GM19463 (cell line): Measurements from ENCODE around the gene COBL.

Experiments used
- ATAC-seq: cut with Tn5 transposase; IDR thresholded peaks from one replicate; pipeline ENCODE4 v1.9.1; 2021; ENCODE audit warnings: mild to moderate bottlenecking, moderate library complexity; ENCODE audit not compliant: unreplicated experiment

Gene COBL

DNA sequence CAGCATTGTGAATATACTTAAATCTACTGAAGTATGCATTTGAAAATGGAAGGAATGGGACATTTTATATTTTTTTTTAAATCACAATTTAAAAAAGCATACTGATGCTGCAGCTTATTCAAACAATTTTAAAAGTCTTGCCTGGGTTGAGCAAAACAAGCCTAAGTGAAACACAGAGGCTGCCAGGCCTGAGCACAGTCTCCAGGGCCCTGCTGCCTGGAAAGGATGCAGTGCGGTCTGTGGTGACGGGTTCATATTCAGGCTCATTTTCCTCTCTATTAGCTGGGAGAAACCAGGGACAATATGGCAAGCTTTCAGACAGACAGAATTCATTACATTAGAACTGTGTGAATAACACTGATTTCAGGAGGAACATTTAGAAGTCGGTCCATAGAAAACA lies 251.9 kb downstream of the COBL start:
- no peak for ATAC-seq

DNA sequence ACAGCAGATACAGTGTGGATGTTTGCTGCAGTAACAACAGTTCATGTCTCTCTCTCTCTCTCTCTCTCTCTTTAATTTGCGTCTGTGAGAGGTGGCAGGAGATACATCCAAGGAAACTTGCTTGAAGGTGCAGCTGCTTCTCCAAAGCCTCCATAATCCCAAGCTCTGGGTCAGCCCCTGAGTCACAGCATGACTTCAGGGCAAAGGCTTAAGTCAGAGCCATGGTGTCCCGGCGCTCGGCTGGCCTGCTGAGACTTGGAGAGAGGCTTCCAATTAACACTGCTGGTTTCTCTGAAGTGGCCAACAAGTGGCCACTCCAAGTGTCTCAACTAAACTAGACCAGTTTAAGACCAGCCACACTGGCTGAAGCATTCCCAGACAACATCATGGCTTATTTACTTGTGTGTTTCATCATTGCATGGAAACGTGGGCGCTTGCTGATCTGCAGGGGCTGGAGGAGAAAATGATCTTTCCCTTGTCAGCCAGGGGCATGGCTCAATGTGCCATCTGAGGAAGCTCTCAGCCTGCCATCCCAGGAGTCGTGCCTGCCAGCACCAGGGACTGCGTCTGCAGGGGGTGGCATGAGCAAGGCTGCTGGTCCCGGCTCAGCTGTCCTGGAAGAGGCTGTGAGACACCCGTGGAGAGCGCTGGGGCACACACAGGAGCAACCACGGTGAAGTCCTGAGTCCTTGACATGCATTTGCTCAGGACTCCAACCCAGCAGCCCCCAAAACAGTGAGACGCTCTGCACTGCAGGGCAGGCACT lies 254.2 kb downstream of the COBL start:
- ATAC-seq, result no peak

DNA sequence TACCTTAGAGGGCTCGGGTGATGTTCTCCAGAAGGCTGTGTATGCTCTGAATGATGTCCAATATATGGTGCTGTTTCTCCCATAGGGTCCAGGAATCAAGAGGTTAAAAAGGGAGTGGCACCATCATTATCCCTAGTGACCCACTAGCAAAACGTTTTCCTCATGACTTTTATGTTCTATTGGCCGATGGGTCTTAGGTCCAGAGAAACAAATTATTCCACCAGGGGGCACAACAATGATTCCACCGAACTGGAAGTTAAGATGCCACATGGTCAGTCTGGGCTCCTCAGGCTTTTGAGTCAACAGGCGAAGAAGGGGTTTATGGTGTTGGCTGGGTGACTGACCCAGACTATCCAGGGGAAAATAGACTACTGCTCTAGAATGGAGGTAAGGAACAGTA lies 256.1 kb downstream of the COBL start:
- no peak for ATAC-seq

DNA sequence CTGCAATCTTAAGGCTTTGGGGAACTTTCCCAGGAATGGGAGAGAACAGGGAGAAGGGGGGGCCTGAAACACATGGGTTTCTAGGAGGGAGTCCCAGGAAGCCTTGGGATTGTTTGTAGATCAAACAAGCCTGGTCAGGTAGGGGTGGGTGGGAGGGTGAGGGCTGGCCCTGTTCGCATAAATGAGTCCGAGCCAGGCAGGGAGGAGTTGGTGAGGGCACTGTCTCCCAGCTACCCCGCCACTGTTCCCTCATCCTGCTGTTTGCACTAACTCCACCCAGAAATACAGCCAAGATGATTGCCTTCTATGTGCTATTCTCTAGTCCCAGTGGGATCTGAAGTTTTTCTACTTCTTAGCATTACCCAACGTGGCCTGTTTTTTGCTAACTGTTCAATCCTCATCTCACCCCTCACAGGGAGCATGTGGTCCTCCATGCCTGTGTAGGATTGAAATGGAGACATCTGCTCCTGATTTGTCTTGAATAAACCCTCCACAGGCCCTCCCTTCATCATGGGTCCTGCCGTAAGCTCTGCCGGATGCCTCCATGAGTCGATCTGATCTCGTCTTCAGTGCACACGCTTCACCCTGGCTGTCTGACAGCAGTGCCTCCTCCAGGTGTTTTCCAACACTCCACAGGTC lies 257.0 kb downstream of the COBL start:
- no peak for ATAC-seq

DNA sequence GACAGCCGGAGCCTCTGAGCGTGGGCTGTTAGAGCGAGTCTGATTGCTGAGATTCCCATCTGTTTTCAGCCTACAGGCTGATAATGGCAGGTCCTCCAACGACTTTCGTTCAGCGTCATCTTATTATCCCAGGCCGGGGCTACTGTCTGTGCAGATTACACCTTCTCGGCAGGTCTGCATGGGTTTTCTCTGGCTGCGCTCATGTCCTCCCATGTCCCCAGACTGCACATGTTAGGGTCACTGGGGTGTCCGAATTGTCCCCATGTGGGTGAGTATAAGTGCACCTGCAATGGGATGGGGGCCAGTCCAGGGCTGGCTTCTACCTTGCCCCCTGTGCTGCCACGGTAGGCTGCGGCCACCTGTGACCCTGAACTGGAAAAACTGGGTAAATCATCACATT lies 257.8 kb downstream of the COBL start:
- ATAC-seq, result no peak

DNA sequence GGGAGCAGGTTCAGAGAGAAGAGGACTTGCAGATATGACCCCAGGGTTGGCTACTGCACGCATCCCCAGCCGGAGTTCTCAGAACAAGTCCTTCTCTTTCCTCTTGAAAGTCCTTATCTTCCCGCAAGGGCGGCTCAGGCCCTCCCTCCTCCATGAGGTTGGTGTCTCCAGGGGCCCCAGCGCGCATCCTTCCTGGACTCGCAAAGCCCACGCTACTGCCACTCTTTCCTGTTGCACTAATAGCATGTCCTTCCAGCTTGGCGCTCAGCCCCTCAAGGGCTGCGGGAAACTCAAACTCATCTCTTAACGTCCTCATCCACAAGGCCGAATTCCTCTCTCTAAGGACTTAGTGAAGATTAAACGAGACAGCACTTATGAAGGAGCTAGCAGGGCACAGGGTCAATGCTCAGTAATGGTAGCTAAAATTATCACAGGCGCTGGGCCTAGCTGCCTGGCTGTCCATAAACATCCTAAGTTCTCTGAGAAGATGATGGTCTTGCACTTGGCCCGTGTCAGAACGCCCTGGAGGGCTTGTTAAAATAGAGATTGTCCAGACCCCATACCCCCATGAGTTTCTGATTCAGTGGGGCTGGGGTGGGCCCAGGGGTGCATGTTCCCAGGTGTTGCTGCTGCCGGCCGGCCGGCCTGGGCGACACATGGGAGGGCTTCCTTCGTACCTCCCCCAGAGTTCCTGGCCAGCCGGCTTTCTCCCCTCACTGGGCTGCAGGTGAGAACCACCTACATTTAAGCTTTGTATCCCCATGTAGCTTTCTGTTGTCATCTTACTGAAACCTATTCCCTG lies 261.4 kb downstream of the COBL start:
- no peak for ATAC-seq

DNA sequence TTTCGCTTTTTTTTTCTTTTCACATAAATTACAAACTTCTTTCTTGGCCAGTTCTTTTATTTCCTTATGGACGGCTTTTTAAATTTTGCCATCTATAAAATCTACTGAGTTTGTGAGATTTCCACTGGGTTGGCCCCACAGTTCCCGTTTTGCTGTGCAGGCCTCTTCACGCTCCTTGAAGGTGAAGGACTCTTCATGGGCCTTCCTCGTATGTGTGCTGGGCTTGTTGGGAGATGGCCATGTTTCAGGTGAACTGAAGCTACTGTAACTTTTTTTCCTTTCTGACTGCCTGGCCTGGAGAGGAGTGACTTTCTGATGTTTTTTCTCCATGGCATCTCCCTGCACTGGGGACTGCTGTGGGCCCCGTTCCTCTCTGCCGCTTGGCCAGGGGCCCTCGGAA lies 262.4 kb downstream of the COBL start:
- ATAC-seq, result no peak

DNA sequence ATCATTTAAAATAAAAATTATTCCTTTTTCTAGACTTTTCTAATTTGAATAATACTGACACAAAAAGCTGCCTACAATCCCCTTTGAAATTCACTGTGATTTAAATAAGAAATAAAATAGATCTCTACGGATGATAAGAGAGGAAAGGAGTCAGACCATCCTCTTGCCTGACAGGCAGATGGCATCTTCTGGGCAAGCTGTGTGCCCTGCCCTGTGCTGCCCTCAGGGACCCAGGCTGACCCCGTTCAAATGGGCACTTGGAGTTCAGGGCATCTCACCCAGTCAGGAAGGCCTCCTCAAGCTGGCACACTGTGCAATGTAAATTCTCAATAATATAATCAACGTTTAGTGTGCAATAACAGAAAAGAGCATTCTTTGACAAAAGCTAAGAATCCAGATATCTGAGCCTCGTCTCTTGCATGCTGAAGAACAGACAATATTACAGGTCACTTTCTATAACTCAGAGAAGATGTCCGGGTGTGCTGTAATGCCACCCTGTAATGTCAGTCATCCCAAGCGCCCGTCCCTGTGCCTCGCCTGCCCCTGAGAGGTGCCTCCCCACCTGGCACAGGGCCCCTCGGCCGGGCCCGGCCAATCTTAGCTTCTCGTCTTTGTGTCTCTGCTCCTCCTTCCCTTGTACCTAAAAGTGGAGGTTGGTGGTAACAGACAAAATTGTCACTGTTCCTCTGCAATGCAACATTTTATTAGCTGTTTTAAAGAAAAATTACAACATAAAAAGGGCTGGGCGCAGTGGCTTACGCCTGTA lies 263.3 kb downstream of the COBL start:
- no peak for ATAC-seq

DNA sequence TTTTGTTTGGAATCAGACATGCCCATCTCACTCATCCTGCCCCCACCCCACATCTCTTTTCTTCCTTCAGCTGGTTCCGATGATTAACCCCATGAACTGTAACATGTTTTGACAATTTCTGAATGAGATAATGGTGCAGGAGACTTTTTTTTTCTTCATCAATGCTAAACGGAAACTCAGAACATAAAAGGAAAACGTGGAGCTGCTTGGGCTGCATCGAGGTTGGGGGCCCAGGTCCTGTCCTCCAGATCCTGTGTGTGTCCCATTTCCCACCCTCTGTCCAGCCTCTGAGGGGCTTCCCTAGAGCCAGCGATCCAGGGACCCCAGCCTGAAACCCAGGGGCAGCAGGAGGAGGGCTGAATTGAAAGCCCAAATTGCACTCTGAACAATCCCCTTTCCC lies 270.1 kb downstream of the COBL start:
- no peak for ATAC-seq

DNA sequence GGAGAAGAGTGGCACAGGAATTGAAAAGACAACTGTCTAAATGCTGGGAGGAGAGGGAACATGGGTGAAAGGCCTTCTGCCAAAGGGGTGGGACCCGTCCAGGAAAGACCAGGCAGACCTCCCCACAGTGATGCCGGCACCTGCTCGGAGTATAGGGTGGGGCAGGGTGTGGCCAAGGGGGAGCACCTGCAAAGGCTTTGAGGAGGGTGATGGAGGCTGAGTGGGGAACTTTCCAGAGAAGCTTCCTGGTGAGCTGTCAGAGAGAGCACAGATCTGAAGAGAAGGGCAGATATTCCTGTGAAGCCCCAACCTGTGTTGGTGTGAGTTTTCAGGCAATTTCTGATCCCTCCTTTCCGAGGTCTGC lies 270.5 kb downstream of the COBL start:
- no peak for ATAC-seq

DNA sequence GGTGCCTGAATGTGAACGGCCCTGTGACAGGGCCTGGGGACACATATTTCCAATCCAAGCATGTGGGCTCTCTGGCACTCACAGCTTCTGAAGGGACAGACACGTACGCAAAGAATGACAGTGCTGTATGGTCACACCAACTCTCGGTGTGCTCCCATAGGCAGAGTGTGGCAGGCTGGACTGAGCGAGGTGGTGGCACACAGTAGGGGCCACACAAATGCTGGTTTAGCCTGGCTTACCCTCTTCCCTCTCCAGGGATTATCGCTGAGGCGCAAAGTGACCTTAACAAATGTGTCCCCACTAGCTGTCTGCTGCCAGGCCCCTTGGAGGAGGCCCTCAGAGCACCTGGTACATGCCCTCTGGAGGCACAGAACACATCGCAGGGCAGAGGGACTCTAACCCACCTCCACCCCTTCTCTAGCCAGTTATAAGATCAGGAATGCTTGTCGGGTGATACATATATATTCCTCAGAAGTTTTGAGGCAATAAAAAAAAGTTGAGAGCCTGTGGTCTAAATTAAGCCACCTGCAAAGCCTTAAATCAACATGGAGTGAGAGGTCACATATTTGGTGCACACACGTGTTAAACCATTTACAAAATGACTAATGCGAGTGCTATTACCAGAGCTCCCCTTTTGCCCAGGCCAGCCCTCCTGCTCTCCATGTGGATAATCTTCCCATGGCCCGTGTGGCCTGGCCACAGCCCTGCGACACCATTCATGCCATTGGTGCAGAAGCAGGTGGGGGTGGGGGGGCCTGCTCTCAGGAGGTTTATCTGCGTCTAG lies 271.1 kb downstream of the COBL start:
- ATAC-seq, result no peak

DNA sequence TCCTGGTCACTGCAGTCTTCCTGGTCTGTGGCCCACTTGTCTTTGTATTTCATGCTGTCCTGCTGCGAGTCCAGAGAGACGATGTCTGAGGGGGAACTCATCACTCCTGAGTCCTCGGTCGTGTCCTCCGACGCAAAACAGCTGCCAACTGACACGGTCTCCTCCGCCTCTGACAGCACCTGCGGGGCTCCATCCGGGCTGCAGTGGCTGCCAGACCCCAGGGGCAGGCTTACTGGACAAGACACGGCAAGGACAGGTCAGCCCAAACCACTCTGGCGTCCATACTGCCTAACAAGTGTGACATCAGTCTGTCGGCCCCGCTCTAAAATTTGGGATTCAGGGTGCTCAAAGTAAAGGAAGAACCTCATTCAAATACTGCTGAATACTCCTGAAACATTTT lies 273.1 kb downstream of the COBL start:
- ATAC-seq, result no peak

DNA sequence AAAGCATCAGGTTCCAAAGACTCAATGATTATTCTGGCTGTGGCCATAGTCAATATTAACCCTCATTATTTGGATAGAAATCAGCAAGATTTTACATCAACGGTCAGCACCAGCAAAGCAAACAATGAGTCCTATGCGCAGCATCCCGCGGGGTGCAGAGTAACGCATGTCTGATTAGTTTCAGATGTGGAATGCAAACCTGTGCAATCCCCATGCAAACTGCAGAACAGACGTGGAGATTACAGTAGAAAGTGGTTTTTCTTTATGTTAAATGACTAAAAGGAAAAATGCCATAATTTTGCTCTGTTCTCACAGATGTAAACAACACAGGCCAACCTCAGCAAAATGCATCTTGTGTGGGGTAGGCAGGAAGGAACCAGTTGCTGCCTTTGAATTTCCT lies 275.8 kb downstream of the COBL start:
- ATAC-seq, result no peak

DNA sequence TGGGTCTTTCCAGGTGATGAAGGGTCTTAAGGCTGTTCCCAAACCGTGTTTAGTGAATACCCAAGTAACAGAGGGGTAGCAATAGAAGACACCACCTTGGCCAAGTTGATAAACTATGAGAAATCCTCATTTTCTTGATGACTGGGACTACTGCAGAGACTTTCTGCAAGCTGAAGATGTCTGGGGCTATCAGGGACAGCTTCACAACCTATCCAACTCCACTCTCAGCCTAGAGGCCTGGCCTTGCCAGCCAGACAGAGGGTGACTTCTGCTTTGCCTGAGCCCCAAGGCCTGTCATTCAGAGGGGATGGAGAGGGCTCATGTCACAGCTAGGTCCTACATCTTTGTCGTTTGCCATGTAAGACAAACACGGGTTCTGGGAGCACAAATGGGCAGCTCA lies 278.0 kb downstream of the COBL start:
- no peak for ATAC-seq

DNA sequence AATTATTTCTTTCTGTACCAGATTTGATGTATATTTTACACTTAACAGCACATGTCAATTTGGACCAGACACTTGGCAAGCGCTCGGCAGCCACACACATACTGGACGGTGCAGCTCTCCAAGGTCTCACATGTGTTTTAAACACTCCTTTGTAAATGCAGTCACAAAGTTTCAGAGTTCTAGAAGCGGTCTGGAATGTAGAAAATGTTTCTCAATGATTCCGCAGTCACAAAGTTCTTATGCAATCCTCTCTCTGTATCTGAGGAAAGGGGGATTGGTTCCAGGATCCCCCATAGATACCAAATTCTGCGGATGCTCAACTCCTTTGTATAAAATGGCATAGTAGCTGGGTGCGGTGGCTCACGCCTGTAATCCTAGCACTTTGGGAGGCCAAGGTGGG lies 280.9 kb downstream of the COBL start:
- ATAC-seq, result no peak

DNA sequence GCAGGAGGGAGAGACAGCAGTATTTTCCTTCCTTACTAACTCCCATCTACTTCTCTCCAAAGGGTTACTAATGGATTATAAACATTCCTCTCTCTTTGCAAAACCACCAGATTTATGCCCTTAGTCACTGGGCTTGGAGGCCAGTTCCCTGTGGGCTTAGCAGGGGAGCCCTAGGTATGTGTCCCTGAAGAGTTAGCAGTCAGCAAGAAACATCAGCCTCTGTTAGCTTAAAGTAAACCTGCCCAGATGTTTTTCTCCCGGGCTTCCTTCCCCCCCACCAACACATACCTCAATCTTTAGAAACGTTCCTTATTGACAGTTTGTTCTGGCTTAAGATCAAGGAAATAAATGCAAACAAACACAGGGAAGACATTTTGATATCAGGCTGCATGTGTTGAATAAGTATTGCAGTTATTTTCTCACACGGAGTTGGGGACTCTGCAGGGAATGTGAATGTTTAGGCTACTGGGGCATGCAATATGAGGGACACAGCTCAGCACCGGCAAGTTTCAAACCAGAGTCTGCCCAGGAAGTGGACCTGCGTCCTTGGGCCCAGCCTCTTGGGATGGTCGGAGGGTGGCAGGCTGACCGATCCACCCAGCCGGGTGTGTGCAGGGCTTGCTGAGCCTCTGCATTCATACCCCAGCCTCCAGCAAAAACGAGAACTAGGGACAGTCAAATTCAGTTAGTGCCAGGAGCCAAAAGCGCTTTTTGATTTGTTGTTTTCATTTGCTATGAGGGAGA lies 281.9 kb downstream of the COBL start:
- no peak for ATAC-seq

DNA sequence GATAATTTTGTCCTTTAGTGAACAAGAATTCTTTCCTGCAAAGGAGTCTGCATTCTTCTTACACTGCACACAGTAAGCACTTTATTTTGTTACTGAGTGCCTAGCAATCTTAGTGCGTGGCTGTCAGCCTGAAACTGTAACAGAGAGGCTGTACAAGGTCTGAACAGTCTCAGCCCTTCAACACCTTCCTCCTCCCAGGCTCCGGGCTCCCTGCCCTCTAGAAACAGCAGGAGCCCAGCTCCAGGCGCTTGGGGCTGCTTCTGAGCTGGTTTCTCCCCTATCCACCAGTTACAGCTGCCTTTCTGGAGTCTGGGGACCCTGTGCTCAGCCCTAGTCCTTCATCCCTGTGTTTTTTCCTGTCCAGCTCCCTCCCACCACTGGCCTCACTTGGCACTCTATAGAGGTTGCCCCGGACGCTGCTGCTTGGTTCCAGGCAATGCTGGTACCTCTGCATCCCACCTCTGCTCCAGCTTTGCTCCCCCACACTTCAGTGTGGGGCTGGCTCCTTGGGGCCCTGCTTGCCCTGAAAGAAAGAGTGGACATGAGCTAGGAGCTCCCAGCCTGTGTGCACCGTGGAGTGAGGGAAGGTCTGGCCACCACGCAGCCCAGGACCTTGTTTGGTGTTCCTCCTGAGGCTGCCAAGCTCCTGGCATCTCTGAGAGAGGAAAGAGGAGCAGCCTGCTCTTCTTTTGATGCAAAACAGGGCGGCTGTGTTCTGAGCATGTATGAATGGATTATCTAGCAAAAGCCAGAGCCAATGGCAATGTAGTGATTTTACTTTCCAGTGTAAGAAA lies 282.7 kb downstream of the COBL start:
- ATAC-seq, result no peak

DNA sequence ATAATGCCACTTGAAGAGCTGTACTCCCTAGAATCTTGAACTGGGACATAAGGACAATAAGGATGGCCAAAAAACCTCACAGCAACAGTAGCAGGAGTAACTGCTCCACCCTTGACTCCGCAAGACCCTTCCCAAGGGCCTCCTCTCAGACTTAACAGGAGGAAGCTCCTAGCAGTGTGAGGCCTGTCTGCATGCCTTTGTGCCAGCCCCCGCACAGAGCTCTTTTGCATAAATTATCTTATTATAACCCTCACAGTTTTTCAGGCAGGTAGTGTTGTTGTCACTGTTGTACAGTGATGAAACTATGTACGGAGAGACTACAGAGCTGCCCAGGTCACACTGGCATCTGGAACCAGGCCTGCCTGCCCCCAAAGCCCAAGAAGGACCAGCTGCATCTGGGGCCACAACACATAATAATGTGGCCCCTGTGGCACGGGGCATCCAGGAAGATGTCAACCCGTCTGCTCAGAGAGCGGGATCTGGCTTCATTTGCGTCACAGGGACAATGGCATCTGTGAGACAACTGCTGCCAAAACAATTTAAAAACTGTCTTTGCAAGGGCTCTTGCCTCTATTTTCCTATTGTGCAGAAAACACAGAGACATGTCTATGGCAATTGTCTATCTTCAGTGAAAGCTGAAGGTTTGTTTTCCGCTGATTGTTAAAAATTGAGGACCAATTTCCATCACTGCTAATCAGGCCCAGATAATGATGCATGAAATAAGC lies 284.7 kb downstream of the COBL start:
- no peak for ATAC-seq
